AG10803 (cell line): ENCODE results near the gene GMPPB.
"Not testable (repeated sequence)": the region's sequence is repeated elsewhere in the genome, so short reads cannot be mapped to it uniquely, and the experiment has no call there.

Experiments used
- DNase-seq: peaks from one replicate; pipeline ENCODE4 v3.0.0; 2010; ENCODE audit warnings: low read depth
- H3K4me3 ChIP-seq: 2 replicates; pipeline ENCODE4 v1.5.1; 2011; ENCODE audit warnings: mild to moderate bottlenecking, low read length, control low read depth
- TF ChIP-seq, protein P1 (sequence below): conservative IDR thresholded peaks from 2 replicates; pipeline ENCODE4 v1.5.1; 2011; ENCODE audit warnings: mild to moderate bottlenecking, low read length, control low read depth, inconsistent platforms

GMPPB gene

DNA sequence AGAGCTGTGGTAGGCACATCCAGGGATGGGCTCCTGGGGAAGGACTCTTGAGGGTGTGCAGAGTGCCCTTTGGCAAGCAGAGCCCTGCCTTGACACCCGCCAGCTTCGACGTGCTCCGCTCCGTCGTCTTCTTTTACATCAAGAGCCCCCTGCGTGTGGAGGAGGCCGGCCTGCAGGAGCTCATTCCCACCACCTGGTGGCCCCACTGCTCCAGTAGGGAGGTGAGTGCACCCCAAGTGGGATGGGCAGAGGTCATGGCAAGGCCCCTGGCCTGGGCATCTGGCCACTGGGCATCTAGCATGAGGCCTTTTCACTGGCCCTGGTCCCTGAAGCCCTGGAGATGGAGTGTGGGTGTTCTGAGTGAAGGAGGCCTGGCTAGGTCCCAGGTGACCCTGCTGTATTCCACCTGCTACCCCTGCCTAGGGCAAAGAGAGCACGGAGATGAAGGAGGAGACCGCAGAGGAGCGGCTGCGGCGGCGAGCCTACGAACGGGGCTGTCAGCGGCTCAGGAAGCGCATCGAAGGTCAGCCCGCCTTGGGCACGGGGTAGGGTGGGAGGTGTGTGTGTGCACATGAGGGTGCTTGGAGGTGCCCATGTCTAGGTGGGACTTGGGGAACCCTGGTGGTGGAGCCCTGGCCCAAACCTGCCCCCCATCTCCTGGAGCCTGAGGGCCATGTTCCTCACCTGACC, 22.2 kb downstream of the GMPPB start:
- TF ChIP-seq, protein P1, sequence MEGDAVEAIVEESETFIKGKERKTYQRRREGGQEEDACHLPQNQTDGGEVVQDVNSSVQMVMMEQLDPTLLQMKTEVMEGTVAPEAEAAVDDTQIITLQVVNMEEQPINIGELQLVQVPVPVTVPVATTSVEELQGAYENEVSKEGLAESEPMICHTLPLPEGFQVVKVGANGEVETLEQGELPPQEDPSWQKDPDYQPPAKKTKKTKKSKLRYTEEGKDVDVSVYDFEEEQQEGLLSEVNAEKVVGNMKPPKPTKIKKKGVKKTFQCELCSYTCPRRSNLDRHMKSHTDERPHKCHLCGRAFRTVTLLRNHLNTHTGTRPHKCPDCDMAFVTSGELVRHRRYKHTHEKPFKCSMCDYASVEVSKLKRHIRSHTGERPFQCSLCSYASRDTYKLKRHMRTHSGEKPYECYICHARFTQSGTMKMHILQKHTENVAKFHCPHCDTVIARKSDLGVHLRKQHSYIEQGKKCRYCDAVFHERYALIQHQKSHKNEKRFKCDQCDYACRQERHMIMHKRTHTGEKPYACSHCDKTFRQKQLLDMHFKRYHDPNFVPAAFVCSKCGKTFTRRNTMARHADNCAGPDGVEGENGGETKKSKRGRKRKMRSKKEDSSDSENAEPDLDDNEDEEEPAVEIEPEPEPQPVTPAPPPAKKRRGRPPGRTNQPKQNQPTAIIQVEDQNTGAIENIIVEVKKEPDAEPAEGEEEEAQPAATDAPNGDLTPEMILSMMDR: peak; percentile 47
- DNase-seq: no peak

DNA sequence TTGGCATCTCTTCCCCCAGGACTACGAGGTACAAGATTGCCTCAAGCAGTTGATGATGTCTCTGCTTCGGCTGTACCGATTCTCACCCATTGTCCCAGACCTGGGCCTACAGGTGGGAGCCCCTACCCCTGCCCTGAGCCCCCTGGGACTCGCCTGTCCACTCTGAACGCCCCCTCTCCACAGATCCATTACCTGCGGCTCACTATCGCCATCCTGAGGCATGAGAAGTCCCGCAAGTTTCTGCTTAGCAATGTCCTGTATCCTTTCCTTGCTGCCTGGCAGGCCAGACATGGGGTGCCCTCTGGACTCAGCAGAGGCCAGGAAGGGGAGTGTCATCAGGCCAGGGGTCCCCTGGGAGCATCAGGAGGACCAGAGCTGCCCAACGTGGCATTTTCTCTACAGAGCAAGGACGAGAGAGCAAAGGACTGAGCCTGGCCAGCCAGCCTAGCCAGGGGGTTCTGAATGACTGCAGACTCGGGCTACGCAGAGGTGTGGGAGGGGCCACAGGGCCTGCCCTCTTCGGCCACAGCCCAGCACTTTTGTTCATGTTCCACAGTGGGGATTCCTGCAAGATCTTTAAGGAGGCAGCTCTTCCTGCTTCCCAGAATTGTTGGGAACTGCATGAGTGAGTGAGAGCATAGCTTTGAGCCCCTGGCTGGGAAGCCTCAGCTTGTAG, 23.2 kb downstream of the GMPPB start:
- H3K4me3 ChIP-seq: no peak overlapping the region
- DNase-seq: no peak
- TF ChIP-seq, protein P1: no peak

More for the DNA sequence above, 22.2 kb downstream of the GMPPB start:
- H3K4me3 ChIP-seq: no peak overlapping the region

DNA sequence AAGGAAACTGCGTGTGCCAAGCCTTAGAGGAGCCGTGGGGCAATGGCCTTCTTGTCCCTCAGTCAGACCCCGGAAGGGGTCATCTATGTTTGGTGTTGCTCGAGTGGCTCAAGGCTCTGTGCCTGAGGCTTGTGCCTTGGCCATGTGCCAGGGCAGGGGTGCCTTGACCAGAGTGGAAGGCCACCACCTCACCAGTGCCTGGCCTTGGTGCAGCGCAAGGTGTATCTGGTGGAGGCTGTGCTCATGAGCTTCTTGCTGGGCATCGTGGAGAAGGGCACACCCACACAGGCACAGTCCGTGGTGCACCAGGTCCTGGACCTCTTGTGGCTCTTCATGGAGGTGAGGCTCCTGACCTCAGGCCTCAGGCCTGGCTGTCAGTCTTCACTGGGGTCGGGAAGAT, 23.7 kb downstream of the GMPPB start:
- DNase-seq: no peak
- no peak overlapping the region for H3K4me3 ChIP-seq
- TF ChIP-seq, protein P1: no peak

DNA sequence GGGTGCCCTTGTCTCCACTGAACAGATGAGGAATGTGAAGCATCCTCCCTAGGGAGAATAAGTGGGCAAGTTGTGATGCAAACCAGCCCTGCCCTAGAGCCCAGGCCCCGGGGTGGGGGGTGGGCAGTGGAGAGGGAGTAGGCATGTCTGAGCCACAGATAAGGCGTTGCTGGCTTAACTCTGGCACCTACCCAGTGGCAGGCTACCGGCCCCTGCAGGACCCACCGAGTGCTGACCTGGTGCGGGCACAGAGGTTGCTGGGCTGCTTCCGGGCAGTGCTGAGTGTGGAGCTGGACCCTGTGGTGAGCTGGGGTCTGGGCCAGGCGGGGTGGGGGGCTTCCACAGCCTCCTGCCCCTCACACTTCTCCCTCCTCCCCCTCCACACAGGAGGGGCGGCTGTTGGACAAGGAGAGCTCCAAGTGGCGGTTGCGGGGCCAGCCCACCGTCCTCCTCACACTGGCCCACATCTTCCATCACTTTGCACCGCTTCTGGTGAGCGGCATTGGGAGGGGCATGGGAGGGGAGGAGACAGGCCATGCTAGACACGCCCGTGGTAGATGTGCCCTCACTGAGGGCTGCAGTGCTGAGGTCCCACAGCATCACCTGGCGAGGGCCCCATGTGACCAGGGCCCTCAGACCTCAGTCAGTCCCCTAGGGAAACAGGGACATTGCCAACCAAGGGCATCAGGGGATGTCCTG, 24.3 kb downstream of the GMPPB start:
- H3K4me3 ChIP-seq: no peak overlapping the region
- TF ChIP-seq, protein P1: no peak
- peak; percentile 64 for DNase-seq

DNA sequence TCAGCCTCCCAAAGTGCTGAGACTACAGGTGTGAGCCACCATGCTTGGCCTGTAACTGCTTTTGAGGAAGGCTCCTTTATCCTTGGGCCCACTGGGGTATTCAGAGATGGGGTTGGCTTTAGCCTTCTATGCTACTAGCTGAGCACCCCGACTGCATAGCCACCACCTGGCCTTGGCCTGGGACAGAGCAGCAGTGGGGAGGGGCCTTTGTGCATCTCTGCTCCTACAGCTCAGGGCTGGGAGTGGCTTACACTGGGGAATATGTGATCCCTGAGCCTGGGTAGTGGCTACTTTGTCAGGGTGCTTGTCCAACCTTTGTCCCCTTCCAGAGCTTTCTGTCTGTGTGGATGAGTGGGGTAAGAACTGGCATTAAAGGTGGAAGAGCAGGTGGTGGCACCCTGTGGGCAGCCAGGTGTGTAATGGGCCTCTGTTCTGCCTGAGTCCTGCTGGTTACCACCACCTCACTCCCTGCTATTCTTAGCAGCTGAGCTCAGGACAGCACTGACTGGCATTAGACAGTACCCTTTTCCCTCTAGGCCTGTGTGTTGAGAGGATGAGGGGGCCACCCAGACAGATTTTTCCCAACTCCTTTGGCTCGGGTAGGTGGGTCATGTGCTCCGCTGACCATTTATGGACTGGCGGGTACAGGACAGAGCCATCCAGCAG, 28.3 kb downstream of the GMPPB start:
- not testable (repeated sequence) for H3K4me3 ChIP-seq, DNase-seq

DNA sequence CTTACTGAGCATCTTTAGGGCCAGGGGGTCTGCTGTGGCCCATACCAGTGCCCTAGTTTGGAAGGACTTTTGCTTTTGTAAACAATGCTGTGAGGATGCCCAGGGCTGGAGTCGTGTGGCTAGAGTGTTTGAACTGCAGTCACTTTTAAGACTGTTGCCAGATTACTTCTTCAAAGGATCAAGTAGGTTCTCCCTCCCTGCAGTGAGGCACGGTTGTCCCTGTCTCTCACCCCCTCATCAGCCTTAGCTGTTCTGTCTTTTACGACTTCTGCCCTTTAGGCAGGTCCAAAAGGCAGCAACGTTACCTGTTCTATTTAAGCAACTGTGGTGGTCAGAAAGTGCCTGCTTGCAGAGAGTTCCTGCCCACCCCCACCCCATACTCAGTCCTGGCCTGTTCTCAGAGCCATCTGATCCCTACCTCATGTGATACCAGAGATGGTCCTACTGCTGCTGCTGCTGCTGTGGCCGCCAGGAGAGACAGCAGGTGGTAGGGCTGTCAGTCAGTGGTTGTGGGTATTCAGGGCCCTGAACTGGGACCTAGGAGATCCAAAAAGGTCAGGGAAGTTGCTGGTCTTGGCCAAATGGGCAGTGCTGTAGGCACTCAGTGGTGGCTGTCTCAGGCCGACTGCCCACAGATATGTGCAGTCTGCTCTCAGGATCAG, 29.2 kb downstream of the GMPPB start:
- DNase-seq, H3K4me3 ChIP-seq: not testable (repeated sequence)

DNA sequence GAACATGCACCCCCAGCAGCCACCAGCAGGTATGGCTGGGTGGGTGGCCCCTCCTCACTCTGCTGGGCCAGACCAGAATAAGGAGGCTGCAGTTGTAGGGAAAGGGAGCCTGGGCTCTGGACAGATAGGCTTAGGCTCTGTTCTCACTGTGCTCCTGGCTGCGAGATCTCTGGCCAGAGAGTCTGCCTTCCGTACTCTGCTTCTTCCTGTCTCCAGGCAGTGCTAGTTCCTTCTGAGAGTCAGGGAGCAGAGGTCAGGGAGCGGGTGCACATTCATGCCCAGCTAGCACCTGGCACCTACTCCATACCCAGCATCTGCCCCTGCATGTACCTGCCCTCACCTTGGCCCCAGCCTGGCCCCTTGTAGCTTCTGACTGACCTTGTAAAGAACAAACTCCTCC, 32.3 kb downstream of the GMPPB start:
- H3K4me3 ChIP-seq, DNase-seq: not testable (repeated sequence)

DNA sequence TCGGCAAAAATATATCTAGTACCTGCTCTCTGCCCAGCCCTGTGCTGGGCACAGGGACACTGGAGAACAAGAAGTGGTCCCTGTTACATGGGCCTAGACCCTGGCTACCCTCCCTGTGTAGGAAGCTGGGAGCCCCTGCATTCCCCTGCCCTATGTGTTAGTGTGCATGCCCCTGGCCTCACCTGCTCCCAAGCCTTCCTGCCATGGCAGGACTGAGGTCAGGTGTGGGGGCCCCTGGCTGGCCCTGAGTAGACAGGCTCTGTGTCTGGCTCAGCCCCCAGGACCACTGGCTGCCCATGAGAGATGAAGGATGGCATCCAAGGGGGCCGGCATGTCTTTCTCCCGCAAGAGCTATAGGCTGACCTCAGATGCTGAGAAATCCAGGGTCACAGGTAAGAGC, 32.9 kb downstream of the GMPPB start:
- H3K4me3 ChIP-seq, DNase-seq: not testable (repeated sequence)

DNA sequence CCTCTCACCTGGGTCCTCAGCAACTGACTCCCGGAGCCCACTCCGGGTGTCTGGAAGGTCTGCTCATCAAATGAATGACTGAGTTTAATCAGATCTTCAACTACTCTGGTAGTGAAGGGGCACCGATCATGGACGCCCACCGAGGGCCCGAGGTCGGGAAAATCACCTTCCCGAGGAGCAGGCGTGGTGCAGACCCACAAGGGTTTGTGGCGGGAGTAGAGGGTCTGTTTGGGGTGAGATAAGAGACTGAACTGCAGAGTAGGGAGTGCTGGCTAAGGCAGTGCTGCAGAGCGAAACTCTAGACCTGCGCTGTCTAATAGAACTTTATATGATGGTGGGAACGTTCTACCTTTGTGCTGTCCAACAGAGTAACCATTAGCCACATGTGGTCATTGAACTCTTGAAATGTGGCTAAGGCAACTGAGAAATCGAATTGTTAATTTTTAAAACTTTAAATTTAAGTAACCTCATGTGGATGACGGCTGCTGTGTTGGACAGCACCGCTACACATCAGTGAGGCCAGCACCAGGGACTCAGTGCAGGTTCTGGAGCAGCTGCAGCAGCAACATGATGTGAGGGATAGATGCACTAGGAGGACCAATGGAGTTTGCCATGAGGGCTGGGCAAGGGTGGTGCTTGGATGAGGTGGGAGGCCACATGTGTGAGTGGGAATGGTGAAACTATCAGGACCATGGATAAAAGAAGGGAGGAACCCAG, 33.7 kb downstream of the GMPPB start:
- H3K4me3 ChIP-seq: peak overlapping the region; percentile 93
- not testable (repeated sequence) for DNase-seq
